HEK293 (cell line): ENCODE results near the gene SYNDIG1L.

Experiments used
- CTCF ChIA-PET: fragments of 350-600 bp; formaldehyde crosslinking; extraction: SDS; loops from one replicate; lab custom pipeline; 2021; ENCODE audit warnings: antibody characterized with exemption; lab: Yijun Ruan, JAX
- POLR2A ChIA-PET: fragments of 300-600 bp; formaldehyde crosslinking; extraction: SDS; loops from one replicate; lab custom pipeline; 2020; ENCODE audit warnings: antibody characterized with exemption, inconsistent platforms; lab: Yijun Ruan, JAX
- H3K27ac ChIP-seq: fragments of 200-500 bp; sonication (Bioruptor generic); 2 replicates; pipeline ENCODE4 v1.5.1; 2014; ENCODE audit warnings: low read depth, low read length, control low read depth, inconsistent platforms; ENCODE audit errors: extremely low read depth
- H3K36me3 ChIP-seq, 2 experiments: fragments of 200-500 bp in 1 of 2; sonication (Bioruptor generic) in 1 of 2; 1 replicate in 1 of 2; 2 replicates in 1 of 2; pipeline ENCODE4 v1.5.1; 2014 to 2017; ENCODE audit warnings: inconsistent platforms in 2 of 2, low read length in 2 of 2; ENCODE audit not compliant: control insufficient read depth in 2 of 2, insufficient read depth in 1 of 2
- H3K4me1 ChIP-seq: fragments of 200-500 bp; sonication (Bioruptor generic); 2 replicates; pipeline ENCODE4 v1.5.1; 2014; ENCODE audit warnings: mild to moderate bottlenecking, low read length, inconsistent platforms; ENCODE audit not compliant: control insufficient read depth, insufficient read depth
- H3K4me3 ChIP-seq: 2 replicates; pipeline ENCODE4 v1.5.1; 2011; ENCODE audit warnings: low read depth, mild to moderate bottlenecking, control low read depth, low read length, moderate library complexity
- H3K9me3 ChIP-seq: fragments of 200-500 bp; sonication (Bioruptor generic); 2 replicates; pipeline ENCODE4 v1.5.1; 2014; ENCODE audit warnings: low read depth, low read length, inconsistent platforms; ENCODE audit not compliant: control insufficient read depth, insufficient read depth
- BCL11A ChIP-seq: fragments of 450-650 bp; formaldehyde crosslinking; IDR thresholded peaks from 2 replicates; pipeline ENCODE4 v1.5.1; 2016; ENCODE audit warnings: low read depth, missing biosample characterization, missing genetic modification characterization
- GLIS1 ChIP-seq: fragments of 450-650 bp; formaldehyde crosslinking; IDR thresholded peaks from 2 replicates; pipeline ENCODE4 v1.5.1; 2016; ENCODE audit warnings: missing biosample characterization, missing genetic modification characterization
- IKZF3 ChIP-seq: fragments of 450-650 bp; IDR thresholded peaks from 2 replicates; pipeline ENCODE4 v1.5.0; 2018; ENCODE audit warnings: missing biosample characterization, mild to moderate bottlenecking, missing genetic modification characterization, moderate library complexity
- RBAK ChIP-seq: fragments of 450-650 bp; formaldehyde crosslinking; IDR thresholded peaks from 2 replicates; pipeline ENCODE4 v1.5.1; 2016; ENCODE audit warnings: missing biosample characterization, missing genetic modification characterization
- ZBTB17 ChIP-seq: fragments of 450-650 bp; formaldehyde crosslinking; IDR thresholded peaks from 2 replicates; pipeline ENCODE4 v1.5.1; 2016; ENCODE audit warnings: missing biosample characterization, missing genetic modification characterization
- ZBTB48 ChIP-seq: fragments of 450-650 bp; formaldehyde crosslinking; IDR thresholded peaks from 2 replicates; pipeline ENCODE4 v1.5.1; 2016; ENCODE audit warnings: missing biosample characterization, missing genetic modification characterization
- ZFP37 ChIP-seq: fragments of 450-650 bp; formaldehyde crosslinking; IDR thresholded peaks from 2 replicates; pipeline ENCODE4 v1.5.1; 2016; ENCODE audit warnings: missing biosample characterization, missing genetic modification characterization
- ZIC2 ChIP-seq: fragments of 450-650 bp; formaldehyde crosslinking; IDR thresholded peaks from 2 replicates; pipeline ENCODE4 v1.5.1; 2016; ENCODE audit warnings: missing biosample characterization, missing genetic modification characterization
- ZNF132 ChIP-seq: fragments of 450-650 bp; formaldehyde crosslinking; IDR thresholded peaks from 2 replicates; pipeline ENCODE4 v1.5.1; 2017; ENCODE audit warnings: missing biosample characterization, missing genetic modification characterization, borderline replicate concordance
- ZNF2 ChIP-seq: fragments of 450-650 bp; formaldehyde crosslinking; IDR thresholded peaks from 2 replicates; pipeline ENCODE4 v1.5.1; 2016; ENCODE audit warnings: missing biosample characterization, missing genetic modification characterization
- ZNF274 ChIP-seq, 2 experiments: fragments of 200-500 bp in 1 of 2; fragments of 450-650 bp in 1 of 2; sonication (Bioruptor generic) in 1 of 2; formaldehyde crosslinking in 1 of 2; IDR thresholded peaks; 2 replicates each; pipeline versions ENCODE4 v1.5.1 to v1.6.1; 2014 to 2016; ENCODE audit warnings: borderline replicate concordance in 1 of 2, inconsistent platforms in 1 of 2, low read length in 1 of 2, missing biosample characterization in 1 of 2, missing genetic modification characterization in 1 of 2
- ZNF302 ChIP-seq: fragments of 450-650 bp; formaldehyde crosslinking; IDR thresholded peaks from 2 replicates; pipeline ENCODE4 v1.5.1; 2016; ENCODE audit warnings: missing biosample characterization, missing genetic modification characterization, low read depth
- ZNF341 ChIP-seq: fragments of 450-650 bp; formaldehyde crosslinking; IDR thresholded peaks from 2 replicates; pipeline ENCODE4; 2016; ENCODE audit warnings: low read depth, missing biosample characterization, missing genetic modification characterization
- ZNF585B ChIP-seq: fragments of 450-650 bp; formaldehyde crosslinking; IDR thresholded peaks from 2 replicates; pipeline ENCODE4 v1.5.1; 2016; ENCODE audit warnings: missing biosample characterization, missing genetic modification characterization
- ZNF654 ChIP-seq: fragments of 450-650 bp; formaldehyde crosslinking; IDR thresholded peaks from 2 replicates; pipeline ENCODE4 v1.5.1; 2016; ENCODE audit warnings: low read depth, missing biosample characterization, missing genetic modification characterization
- ZNF677 ChIP-seq: fragments of 450-650 bp; IDR thresholded peaks from 2 replicates; pipeline ENCODE4 v1.5.0; 2018; ENCODE audit warnings: missing biosample characterization, mild to moderate bottlenecking, missing genetic modification characterization, moderate library complexity
- ZNF76 ChIP-seq: fragments of 450-650 bp; formaldehyde crosslinking; IDR thresholded peaks from 2 replicates; pipeline ENCODE4; 2016; ENCODE audit warnings: low read depth, missing biosample characterization, missing genetic modification characterization, borderline replicate concordance
- ZNF837 ChIP-seq: fragments of 450-650 bp; formaldehyde crosslinking; IDR thresholded peaks from 2 replicates; pipeline ENCODE4 v1.5.1; 2016; ENCODE audit warnings: missing biosample characterization, missing genetic modification characterization
- TF ChIP-seq, protein P1 (sequence below): fragments of 450-650 bp; formaldehyde crosslinking; IDR thresholded peaks from 2 replicates; pipeline ENCODE4 v1.5.1; 2016; ENCODE audit warnings: missing biosample characterization, missing genetic modification characterization
- TF ChIP-seq, protein P2 (sequence below): fragments of 450-650 bp; formaldehyde crosslinking; IDR thresholded peaks from 2 replicates; pipeline ENCODE4 v1.5.1; 2016; ENCODE audit warnings: missing biosample characterization, missing genetic modification characterization
- TF ChIP-seq, protein P3 (sequence below): fragments of 450-650 bp; formaldehyde crosslinking; IDR thresholded peaks from 2 replicates; pipeline ENCODE4 v1.5.1; 2017; ENCODE audit warnings: missing biosample characterization, missing genetic modification characterization
- TF ChIP-seq, protein P4 (sequence below): fragments of 450-650 bp; formaldehyde crosslinking; IDR thresholded peaks from 2 replicates; pipeline ENCODE4 v1.5.1; 2016; ENCODE audit warnings: missing biosample characterization, missing genetic modification characterization
- TF ChIP-seq, protein P5 (sequence below): fragments of 450-650 bp; formaldehyde crosslinking; IDR thresholded peaks from 2 replicates; pipeline ENCODE4 v1.5.1; 2016; ENCODE audit warnings: missing biosample characterization, missing genetic modification characterization
- TF ChIP-seq, protein P6 (sequence below): fragments of 450-650 bp; formaldehyde crosslinking; IDR thresholded peaks from 2 replicates; pipeline ENCODE4 v1.5.1; 2016; ENCODE audit warnings: missing biosample characterization, missing genetic modification characterization, borderline replicate concordance

Gene SYNDIG1L

DNA sequence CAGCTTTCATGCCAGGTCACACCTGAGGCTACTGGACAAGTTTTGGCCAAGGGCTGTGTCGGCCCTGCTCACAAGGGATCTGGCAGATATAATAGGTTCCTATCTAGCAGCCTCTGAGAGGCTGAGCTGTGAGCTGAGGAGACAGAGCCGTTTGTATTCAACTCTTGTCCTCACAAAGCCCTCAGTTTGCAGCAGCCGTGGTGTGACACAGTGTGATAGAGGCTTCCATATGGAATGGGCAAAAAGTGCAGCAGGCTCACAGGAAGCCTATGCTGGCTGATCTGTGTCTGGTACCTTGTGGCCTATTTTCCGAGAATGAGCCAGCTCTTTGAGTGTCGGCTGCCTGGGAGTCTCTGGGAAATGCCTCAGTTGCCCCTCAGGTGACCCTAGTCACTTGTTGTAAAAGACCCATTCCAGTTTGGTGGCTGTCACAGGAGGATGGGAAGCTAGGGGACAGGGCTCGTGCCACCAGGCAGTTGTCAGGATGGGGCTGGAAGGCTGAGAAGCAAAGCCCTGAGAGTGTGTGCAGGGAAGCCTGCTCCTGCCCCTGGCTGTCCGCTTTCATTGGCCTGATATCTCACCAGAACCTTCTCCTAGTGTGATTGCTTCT is 61.6 kb downstream of the SYNDIG1L start:
- H3K9me3 ChIP-seq: no peaks in the 10 kb centered on the region
- CTCF ChIA-PET: interaction anchor here (0.9 to 5.4 kb wide), 3 partner anchors 39 to 114 kb away, joined by 3 to 29 read pairs (median 5); no protein-coding TSS in a partner anchor
- POLR2A ChIA-PET: no interaction called here
- no peak overlapping the region for H3K27ac ChIP-seq
- TF ChIP-seq ZNF341 (tag by site-specific recombination) (no peak), ZNF2 (tag by site-specific recombination) (no peak), ZNF585B (tag by site-specific recombination) (no peak), IKZF3 (tag by site-specific recombination) (no peak), RBAK (no peak), ZNF76 (no peak)
- TF ChIP-seq, protein P1, sequence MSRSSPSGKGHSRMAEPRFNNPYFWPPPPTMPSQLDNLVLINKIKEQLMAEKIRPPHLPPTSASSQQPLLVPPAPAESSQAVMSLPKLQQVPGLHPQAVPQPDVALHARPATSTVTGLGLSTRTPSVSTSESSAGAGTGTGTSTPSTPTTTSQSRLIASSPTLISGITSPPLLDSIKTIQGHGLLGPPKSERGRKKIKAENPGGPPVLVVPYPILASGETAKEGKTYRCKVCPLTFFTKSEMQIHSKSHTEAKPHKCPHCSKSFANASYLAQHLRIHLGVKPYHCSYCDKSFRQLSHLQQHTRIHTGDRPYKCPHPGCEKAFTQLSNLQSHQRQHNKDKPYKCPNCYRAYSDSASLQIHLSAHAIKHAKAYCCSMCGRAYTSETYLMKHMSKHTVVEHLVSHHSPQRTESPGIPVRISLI (tag by site-specific recombination): no peak
- TF ChIP-seq, protein P2, sequence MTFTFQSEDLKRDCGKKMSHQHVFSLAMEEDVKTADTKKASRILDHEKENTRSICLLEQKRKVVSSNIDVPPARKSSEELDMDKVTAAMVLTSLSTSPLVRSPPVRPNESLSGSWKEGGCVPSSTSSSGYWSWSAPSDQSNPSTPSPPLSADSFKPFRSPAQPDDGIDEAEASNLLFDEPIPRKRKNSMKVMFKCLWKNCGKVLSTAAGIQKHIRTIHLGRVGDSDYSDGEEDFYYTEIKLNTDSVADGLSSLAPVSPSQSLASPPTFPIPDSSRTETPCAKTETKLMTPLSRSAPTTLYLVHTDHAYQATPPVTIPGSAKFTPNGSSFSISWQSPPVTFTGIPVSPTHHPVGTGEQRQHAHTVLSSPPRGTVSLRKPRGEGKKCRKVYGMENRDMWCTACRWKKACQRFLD (tag by site-specific recombination): no peak
- TF ChIP-seq, all 188 proteins: peak for 0
- H3K36me3 ChIP-seq: no peaks in the 10 kb centered on the region
- no peaks in the 10 kb centered on the region for H3K4me1 ChIP-seq
- H3K4me3 ChIP-seq: no peak overlapping the region

DNA sequence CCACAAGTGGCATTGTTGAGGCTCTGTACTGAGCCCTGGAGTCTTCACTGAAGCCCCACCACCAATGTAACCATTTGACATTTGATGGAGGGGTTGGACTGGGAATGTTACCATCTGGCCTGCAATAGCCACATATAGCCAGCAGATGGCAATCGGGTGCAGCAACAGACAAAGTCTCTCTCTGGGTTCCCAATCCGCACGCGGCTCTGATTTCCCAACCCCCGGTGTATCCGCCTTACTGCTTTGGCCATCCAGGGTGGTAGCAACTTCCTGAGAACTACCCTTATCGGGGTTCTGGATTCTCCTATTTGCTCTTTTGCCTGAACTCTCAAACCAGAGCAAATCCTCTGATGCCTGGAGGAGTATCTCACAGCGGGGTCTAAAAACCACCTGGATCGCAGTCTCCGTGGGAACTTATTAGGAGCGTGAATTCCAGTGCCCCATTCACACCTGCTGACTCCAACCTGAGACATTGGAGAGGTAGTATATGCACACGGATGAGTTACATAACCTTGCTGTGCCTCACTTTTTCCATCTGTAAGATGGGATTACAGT is 63.6 kb downstream of the SYNDIG1L start:
- CTCF ChIA-PET: interaction anchor here (0.7 to 5.4 kb wide), 4 partner anchors 116 to 1926 kb away, joined by 5 to 29 read pairs (median 12); no protein-coding TSS in a partner anchor

More for the DNA sequence above, 63.6 kb downstream of the SYNDIG1L start:
- no peak for TF ChIP-seq GLIS1 (tag by site-specific recombination)
- TF ChIP-seq, protein P3, sequence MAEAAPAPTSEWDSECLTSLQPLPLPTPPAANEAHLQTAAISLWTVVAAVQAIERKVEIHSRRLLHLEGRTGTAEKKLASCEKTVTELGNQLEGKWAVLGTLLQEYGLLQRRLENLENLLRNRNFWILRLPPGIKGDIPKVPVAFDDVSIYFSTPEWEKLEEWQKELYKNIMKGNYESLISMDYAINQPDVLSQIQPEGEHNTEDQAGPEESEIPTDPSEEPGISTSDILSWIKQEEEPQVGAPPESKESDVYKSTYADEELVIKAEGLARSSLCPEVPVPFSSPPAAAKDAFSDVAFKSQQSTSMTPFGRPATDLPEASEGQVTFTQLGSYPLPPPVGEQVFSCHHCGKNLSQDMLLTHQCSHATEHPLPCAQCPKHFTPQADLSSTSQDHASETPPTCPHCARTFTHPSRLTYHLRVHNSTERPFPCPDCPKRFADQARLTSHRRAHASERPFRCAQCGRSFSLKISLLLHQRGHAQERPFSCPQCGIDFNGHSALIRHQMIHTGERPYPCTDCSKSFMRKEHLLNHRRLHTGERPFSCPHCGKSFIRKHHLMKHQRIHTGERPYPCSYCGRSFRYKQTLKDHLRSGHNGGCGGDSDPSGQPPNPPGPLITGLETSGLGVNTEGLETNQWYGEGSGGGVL (tag by site-specific recombination): no peak
- TF ChIP-seq, protein P4, sequence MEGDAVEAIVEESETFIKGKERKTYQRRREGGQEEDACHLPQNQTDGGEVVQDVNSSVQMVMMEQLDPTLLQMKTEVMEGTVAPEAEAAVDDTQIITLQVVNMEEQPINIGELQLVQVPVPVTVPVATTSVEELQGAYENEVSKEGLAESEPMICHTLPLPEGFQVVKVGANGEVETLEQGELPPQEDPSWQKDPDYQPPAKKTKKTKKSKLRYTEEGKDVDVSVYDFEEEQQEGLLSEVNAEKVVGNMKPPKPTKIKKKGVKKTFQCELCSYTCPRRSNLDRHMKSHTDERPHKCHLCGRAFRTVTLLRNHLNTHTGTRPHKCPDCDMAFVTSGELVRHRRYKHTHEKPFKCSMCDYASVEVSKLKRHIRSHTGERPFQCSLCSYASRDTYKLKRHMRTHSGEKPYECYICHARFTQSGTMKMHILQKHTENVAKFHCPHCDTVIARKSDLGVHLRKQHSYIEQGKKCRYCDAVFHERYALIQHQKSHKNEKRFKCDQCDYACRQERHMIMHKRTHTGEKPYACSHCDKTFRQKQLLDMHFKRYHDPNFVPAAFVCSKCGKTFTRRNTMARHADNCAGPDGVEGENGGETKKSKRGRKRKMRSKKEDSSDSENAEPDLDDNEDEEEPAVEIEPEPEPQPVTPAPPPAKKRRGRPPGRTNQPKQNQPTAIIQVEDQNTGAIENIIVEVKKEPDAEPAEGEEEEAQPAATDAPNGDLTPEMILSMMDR: peak; percentile 74
- TF ChIP-seq, protein P5, sequence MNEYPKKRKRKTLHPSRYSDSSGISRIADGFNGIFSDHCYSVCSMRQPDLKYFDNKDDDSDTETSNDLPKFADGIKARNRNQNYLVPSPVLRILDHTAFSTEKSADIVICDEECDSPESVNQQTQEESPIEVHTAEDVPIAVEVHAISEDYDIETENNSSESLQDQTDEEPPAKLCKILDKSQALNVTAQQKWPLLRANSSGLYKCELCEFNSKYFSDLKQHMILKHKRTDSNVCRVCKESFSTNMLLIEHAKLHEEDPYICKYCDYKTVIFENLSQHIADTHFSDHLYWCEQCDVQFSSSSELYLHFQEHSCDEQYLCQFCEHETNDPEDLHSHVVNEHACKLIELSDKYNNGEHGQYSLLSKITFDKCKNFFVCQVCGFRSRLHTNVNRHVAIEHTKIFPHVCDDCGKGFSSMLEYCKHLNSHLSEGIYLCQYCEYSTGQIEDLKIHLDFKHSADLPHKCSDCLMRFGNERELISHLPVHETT: no peak
- no peak for TF ChIP-seq ZNF837 (tag by site-specific recombination)
- no peak for TF ChIP-seq ZNF274 (IDR thresholded peaks at IDR 0.05; ENCODE audit: low read length)
- no peak for TF ChIP-seq ZNF274 (tag by site-specific recombination; IDR thresholded peaks at IDR 0.05; ENCODE audit: borderline replicate concordance)
- TF ChIP-seq ZBTB48 (tag by site-specific recombination): no peak
- TF ChIP-seq ZNF132 (tag by site-specific recombination): no peak
- TF ChIP-seq ZFP37 (tag by site-specific recombination): no peak
- TF ChIP-seq, protein P6, sequence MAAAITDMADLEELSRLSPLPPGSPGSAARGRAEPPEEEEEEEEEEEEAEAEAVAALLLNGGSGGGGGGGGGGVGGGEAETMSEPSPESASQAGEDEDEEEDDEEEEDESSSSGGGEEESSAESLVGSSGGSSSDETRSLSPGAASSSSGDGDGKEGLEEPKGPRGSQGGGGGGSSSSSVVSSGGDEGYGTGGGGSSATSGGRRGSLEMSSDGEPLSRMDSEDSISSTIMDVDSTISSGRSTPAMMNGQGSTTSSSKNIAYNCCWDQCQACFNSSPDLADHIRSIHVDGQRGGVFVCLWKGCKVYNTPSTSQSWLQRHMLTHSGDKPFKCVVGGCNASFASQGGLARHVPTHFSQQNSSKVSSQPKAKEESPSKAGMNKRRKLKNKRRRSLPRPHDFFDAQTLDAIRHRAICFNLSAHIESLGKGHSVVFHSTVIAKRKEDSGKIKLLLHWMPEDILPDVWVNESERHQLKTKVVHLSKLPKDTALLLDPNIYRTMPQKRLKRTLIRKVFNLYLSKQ (tag by site-specific recombination): no peak
- TF ChIP-seq ZNF302: no peak
- peak; percentile 85 for TF ChIP-seq ZBTB17 (tag by site-specific recombination)
- peak; percentile 60; the same call in 1 of the 2 replicates for TF ChIP-seq ZNF677 (tag by site-specific recombination)
- peak; percentile 88 for TF ChIP-seq ZNF654
- no peak for TF ChIP-seq BCL11A (tag by site-specific recombination)
- no peak for TF ChIP-seq ZIC2 (tag by site-specific recombination)
- Histone ChIP-seq H3K4me1 (no peaks in the 10 kb centered on the region), H3K4me3 (no peak overlapping the region), H3K36me3 (no peaks in the 10 kb centered on the region), H3K27ac (no peak overlapping the region), H3K9me3 (no peaks in the 10 kb centered on the region)
- POLR2A ChIA-PET: no interaction called here
